HEK293 (cell line): ENCODE measurements around the gene PLEKHF1.

Source experiments
- CTCF ChIA-PET: fragments of 350-600 bp; formaldehyde crosslinking; extraction: SDS; loops from one replicate; lab custom pipeline; 2021; ENCODE audit warnings: antibody characterized with exemption; lab: Yijun Ruan, JAX
- POLR2A ChIA-PET: fragments of 300-600 bp; formaldehyde crosslinking; extraction: SDS; loops from one replicate; lab custom pipeline; 2020; ENCODE audit warnings: antibody characterized with exemption, inconsistent platforms; lab: Yijun Ruan, JAX
- H3K27ac ChIP-seq: fragments of 200-500 bp; sonication (Bioruptor generic); 2 replicates; pipeline ENCODE4 v1.5.1; 2014; ENCODE audit warnings: low read depth, low read length, control low read depth, inconsistent platforms; ENCODE audit errors: extremely low read depth
- H3K36me3 ChIP-seq, 2 experiments: fragments of 200-500 bp in 1 of 2; sonication (Bioruptor generic) in 1 of 2; 1 replicate in 1 of 2; 2 replicates in 1 of 2; pipeline ENCODE4 v1.5.1; 2014 to 2017; ENCODE audit warnings: inconsistent platforms in 2 of 2, low read length in 2 of 2; ENCODE audit not compliant: control insufficient read depth in 2 of 2, insufficient read depth in 1 of 2
- H3K4me1 ChIP-seq: fragments of 200-500 bp; sonication (Bioruptor generic); 2 replicates; pipeline ENCODE4 v1.5.1; 2014; ENCODE audit warnings: mild to moderate bottlenecking, low read length, inconsistent platforms; ENCODE audit not compliant: control insufficient read depth, insufficient read depth
- H3K4me3 ChIP-seq: 2 replicates; pipeline ENCODE4 v1.5.1; 2011; ENCODE audit warnings: low read depth, mild to moderate bottlenecking, control low read depth, low read length, moderate library complexity
- H3K9me3 ChIP-seq: fragments of 200-500 bp; sonication (Bioruptor generic); 2 replicates; pipeline ENCODE4 v1.5.1; 2014; ENCODE audit warnings: low read depth, low read length, inconsistent platforms; ENCODE audit not compliant: control insufficient read depth, insufficient read depth
- BCL11A ChIP-seq: fragments of 450-650 bp; formaldehyde crosslinking; IDR thresholded peaks from 2 replicates; pipeline ENCODE4 v1.5.1; 2016; ENCODE audit warnings: low read depth, missing biosample characterization, missing genetic modification characterization
- BCL11B ChIP-seq: fragments of 450-650 bp; formaldehyde crosslinking; IDR thresholded peaks from 2 replicates; pipeline ENCODE4 v1.5.1; 2016; ENCODE audit warnings: low read depth, missing biosample characterization, missing genetic modification characterization
- KLF1 ChIP-seq: fragments of 450-650 bp; formaldehyde crosslinking; IDR thresholded peaks from 2 replicates; pipeline ENCODE4 v1.5.1; 2016; ENCODE audit warnings: missing biosample characterization, missing genetic modification characterization
- SP7 ChIP-seq: fragments of 450-650 bp; formaldehyde crosslinking; IDR thresholded peaks from 2 replicates; pipeline ENCODE4 v1.5.1; 2016; ENCODE audit warnings: missing biosample characterization, missing genetic modification characterization
- ZBTB7A ChIP-seq: fragments of 450-650 bp; formaldehyde crosslinking; IDR thresholded peaks from 2 replicates; pipeline ENCODE4 v1.5.1; 2016; ENCODE audit warnings: low read depth, missing biosample characterization, missing genetic modification characterization
- ZNF121 ChIP-seq: fragments of 450-650 bp; formaldehyde crosslinking; IDR thresholded peaks from 2 replicates; pipeline ENCODE4 v1.5.1; 2016; ENCODE audit warnings: missing biosample characterization, missing genetic modification characterization
- ZNF133 ChIP-seq: fragments of 450-650 bp; formaldehyde crosslinking; IDR thresholded peaks from 2 replicates; pipeline ENCODE4 v1.5.1; 2016; ENCODE audit warnings: missing biosample characterization, missing genetic modification characterization
- ZNF335 ChIP-seq: fragments of 450-650 bp; formaldehyde crosslinking; conservative IDR thresholded peaks from 2 replicates; pipeline ENCODE4 v1.5.1; 2016; ENCODE audit warnings: missing biosample characterization, missing genetic modification characterization
- ZNF501 ChIP-seq: fragments of 450-650 bp; formaldehyde crosslinking; IDR thresholded peaks from 2 replicates; pipeline ENCODE4 v1.5.1; 2016; ENCODE audit warnings: missing biosample characterization, missing genetic modification characterization
- ZNF768 ChIP-seq: fragments of 450-650 bp; formaldehyde crosslinking; IDR thresholded peaks from 2 replicates; pipeline ENCODE4 v1.5.1; 2018; ENCODE audit warnings: missing biosample characterization, mild to moderate bottlenecking, missing genetic modification characterization
- TF ChIP-seq, protein P1 (sequence below): fragments of 450-650 bp; formaldehyde crosslinking; IDR thresholded peaks from 2 replicates; pipeline ENCODE4 v1.5.1; 2017; ENCODE audit warnings: missing biosample characterization, missing genetic modification characterization
- TF ChIP-seq, protein P2 (sequence below): fragments of 450-650 bp; formaldehyde crosslinking; IDR thresholded peaks from 2 replicates; pipeline ENCODE4 v1.5.1; 2016; ENCODE audit warnings: missing biosample characterization, missing genetic modification characterization
- TF ChIP-seq, protein P3 (sequence below): fragments of 450-650 bp; formaldehyde crosslinking; IDR thresholded peaks from 2 replicates; pipeline ENCODE4 v1.5.1; 2016; ENCODE audit warnings: missing biosample characterization, missing genetic modification characterization, borderline replicate concordance

PLEKHF1 gene

DNA sequence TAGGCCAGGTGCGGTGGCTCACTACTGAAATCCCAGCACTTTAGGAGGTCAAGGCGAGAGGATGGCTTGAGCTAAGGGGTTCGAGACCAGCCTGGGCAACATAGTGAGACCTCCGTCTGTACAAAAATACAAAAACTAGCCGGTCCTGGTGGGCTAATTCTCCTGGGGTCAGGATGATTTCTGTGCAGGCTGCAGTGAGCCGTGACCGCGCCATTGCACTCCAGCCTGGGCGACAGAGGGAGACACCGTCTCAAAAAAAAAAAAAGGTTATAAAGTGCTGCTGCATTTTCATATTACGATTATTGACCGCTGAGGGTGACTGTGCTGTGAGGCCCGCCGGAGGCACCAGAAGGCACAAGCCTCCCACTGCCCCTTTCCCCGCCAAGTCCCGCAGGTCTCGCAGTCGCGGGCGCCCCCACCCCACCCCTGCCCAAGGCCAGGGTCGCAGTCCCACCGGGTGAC lies 477 bp upstream of the PLEKHF1 start:
- TF ChIP-seq ZNF768 (no peak), BCL11B (tag by site-specific recombination) (0 out of 2 replicates have a peak, but pooled peaks have one; percentile 37), ZNF121 (tag by site-specific recombination) (peak; percentile 35; the same call in 1 of the 2 replicates), KLF1 (0 out of 2 replicates have a peak, but pooled peaks have one; percentile 46), ZNF335 (tag by site-specific recombination) (peak; percentile 35), ZNF501 (no peak), ZNF133 (0 out of 2 replicates have a peak, but pooled peaks have one; percentile 40), ZBTB7A (tag by site-specific recombination) (peak; percentile 37; the same call in 1 of the 2 replicates), BCL11A (tag by site-specific recombination) (peak; percentile 32; the same call in 1 of the 2 replicates), SP7 (peak; percentile 32)
- TF ChIP-seq, protein P1, sequence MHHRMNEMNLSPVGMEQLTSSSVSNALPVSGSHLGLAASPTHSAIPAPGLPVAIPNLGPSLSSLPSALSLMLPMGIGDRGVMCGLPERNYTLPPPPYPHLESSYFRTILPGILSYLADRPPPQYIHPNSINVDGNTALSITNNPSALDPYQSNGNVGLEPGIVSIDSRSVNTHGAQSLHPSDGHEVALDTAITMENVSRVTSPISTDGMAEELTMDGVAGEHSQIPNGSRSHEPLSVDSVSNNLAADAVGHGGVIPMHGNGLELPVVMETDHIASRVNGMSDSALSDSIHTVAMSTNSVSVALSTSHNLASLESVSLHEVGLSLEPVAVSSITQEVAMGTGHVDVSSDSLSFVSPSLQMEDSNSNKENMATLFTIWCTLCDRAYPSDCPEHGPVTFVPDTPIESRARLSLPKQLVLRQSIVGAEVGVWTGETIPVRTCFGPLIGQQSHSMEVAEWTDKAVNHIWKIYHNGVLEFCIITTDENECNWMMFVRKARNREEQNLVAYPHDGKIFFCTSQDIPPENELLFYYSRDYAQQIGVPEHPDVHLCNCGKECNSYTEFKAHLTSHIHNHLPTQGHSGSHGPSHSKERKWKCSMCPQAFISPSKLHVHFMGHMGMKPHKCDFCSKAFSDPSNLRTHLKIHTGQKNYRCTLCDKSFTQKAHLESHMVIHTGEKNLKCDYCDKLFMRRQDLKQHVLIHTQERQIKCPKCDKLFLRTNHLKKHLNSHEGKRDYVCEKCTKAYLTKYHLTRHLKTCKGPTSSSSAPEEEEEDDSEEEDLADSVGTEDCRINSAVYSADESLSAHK: 0 out of 2 replicates have a peak, but pooled peaks have one; percentile 10
- TF ChIP-seq, protein P2, sequence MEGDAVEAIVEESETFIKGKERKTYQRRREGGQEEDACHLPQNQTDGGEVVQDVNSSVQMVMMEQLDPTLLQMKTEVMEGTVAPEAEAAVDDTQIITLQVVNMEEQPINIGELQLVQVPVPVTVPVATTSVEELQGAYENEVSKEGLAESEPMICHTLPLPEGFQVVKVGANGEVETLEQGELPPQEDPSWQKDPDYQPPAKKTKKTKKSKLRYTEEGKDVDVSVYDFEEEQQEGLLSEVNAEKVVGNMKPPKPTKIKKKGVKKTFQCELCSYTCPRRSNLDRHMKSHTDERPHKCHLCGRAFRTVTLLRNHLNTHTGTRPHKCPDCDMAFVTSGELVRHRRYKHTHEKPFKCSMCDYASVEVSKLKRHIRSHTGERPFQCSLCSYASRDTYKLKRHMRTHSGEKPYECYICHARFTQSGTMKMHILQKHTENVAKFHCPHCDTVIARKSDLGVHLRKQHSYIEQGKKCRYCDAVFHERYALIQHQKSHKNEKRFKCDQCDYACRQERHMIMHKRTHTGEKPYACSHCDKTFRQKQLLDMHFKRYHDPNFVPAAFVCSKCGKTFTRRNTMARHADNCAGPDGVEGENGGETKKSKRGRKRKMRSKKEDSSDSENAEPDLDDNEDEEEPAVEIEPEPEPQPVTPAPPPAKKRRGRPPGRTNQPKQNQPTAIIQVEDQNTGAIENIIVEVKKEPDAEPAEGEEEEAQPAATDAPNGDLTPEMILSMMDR (tag by site-specific recombination): peak; percentile 60; the same call in 1 of the 2 replicates
- TF ChIP-seq, protein P3, sequence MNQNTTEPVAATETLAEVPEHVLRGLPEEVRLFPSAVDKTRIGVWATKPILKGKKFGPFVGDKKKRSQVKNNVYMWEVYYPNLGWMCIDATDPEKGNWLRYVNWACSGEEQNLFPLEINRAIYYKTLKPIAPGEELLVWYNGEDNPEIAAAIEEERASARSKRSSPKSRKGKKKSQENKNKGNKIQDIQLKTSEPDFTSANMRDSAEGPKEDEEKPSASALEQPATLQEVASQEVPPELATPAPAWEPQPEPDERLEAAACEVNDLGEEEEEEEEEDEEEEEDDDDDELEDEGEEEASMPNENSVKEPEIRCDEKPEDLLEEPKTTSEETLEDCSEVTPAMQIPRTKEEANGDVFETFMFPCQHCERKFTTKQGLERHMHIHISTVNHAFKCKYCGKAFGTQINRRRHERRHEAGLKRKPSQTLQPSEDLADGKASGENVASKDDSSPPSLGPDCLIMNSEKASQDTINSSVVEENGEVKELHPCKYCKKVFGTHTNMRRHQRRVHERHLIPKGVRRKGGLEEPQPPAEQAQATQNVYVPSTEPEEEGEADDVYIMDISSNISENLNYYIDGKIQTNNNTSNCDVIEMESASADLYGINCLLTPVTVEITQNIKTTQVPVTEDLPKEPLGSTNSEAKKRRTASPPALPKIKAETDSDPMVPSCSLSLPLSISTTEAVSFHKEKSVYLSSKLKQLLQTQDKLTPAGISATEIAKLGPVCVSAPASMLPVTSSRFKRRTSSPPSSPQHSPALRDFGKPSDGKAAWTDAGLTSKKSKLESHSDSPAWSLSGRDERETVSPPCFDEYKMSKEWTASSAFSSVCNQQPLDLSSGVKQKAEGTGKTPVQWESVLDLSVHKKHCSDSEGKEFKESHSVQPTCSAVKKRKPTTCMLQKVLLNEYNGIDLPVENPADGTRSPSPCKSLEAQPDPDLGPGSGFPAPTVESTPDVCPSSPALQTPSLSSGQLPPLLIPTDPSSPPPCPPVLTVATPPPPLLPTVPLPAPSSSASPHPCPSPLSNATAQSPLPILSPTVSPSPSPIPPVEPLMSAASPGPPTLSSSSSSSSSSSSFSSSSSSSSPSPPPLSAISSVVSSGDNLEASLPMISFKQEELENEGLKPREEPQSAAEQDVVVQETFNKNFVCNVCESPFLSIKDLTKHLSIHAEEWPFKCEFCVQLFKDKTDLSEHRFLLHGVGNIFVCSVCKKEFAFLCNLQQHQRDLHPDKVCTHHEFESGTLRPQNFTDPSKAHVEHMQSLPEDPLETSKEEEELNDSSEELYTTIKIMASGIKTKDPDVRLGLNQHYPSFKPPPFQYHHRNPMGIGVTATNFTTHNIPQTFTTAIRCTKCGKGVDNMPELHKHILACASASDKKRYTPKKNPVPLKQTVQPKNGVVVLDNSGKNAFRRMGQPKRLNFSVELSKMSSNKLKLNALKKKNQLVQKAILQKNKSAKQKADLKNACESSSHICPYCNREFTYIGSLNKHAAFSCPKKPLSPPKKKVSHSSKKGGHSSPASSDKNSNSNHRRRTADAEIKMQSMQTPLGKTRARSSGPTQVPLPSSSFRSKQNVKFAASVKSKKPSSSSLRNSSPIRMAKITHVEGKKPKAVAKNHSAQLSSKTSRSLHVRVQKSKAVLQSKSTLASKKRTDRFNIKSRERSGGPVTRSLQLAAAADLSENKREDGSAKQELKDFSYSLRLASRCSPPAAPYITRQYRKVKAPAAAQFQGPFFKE (tag by site-specific recombination): no peak
- POLR2A ChIA-PET: interaction anchor here (0.5 to 4.7 kb wide), 9 partner anchors 9 to 59 kb away, joined by 3 to 37 read pairs (median 4); partner anchors contain the start of genes C19orf12 and POP4
- peaks cover 52% of the 10 kb centered on the region for H3K4me1 ChIP-seq

More for the DNA sequence above, 477 bp upstream of the PLEKHF1 start:
- no peaks in the 10 kb centered on the region; a peak in 1 of 3 replicates for H3K36me3 ChIP-seq
- peak overlapping the region; percentile 71; the same call in 1 of the 2 replicates for H3K27ac ChIP-seq
- H3K9me3 ChIP-seq: no peaks in the 10 kb centered on the region
- CTCF ChIA-PET: interaction anchor here (0.6 to 11.0 kb wide), 9 partner anchors 18 to 1133 kb away, joined by 3 to 105 read pairs (median 3); partner anchors contain the start of gene POP4
- H3K4me3 ChIP-seq: peak overlapping the region; percentile 42
